Activated CD4-positive, CD25-positive, alpha-beta regulatory T cell treated with anti-CD3 and anti-CD28 coated beads, Interleukin-2, amount 50 U/mL, for 16 hours (primary cell): ENCODE data around the gene ERBB4.

ENCODE experiments used
- DNase-seq: peaks from one replicate; pipeline ENCODE4 v3.0.0-alpha.2; 2020; ENCODE audit warnings: low read depth, low spot score

ERBB4 gene

GRCh38 chr2:211836409-211836808 lies 702.2 kb downstream of the ERBB4 start:
- DNase-seq, result no peak

- DNase-seq, result no peak
Observed at GRCh38 chr2:211835695-211836094, 702.9 kb downstream of the ERBB4 start.

GRCh38 chr2:211833582-211834279 lies 704.9 kb downstream of the ERBB4 start:
- DNase-seq, result no peak

GRCh38 chr2:211829725-211830124 lies 708.9 kb downstream of the ERBB4 start:
- DNase-seq, result no peak

GRCh38 chr2:211823886-211824479 lies 714.6 kb downstream of the ERBB4 start:
- no peak for DNase-seq

- no peak for DNase-seq
Observed at GRCh38 chr2:211822686-211823335, 715.8 kb downstream of the ERBB4 start.

GRCh38 chr2:211816754-211817153 lies 721.8 kb downstream of the ERBB4 start:
- DNase-seq, result no peak

GRCh38 chr2:211812587-211812986 lies 726.0 kb downstream of the ERBB4 start:
- DNase-seq, result no peak

GRCh38 chr2:211802666-211803065 lies 735.9 kb downstream of the ERBB4 start:
- no peak for DNase-seq

GRCh38 chr2:211800001-211800400 lies 738.6 kb downstream of the ERBB4 start:
- DNase-seq, result no peak

GRCh38 chr2:211798868-211799267 lies 739.7 kb downstream of the ERBB4 start:
- no peak for DNase-seq

GRCh38 chr2:211793690-211794089 lies 744.9 kb downstream of the ERBB4 start:
- DNase-seq, result no peak

- no peak for DNase-seq
Observed at GRCh38 chr2:211789982-211790381, 748.6 kb downstream of the ERBB4 start.

- DNase-seq, result no peak
Observed at GRCh38 chr2:211766689-211767088, 771.9 kb downstream of the ERBB4 start.

GRCh38 chr2:211762479-211762878 lies 776.1 kb downstream of the ERBB4 start:
- DNase-seq, result no peak

GRCh38 chr2:211760103-211760502 lies 778.5 kb downstream of the ERBB4 start:
- no peak for DNase-seq

- DNase-seq, result no peak
Observed at GRCh38 chr2:211756266-211756665, 782.3 kb downstream of the ERBB4 start.

- no peak for DNase-seq
Observed at GRCh38 chr2:211755187-211755586, 783.4 kb downstream of the ERBB4 start.

- no peak for DNase-seq
Observed at GRCh38 chr2:211751848-211752247, 786.8 kb downstream of the ERBB4 start.

GRCh38 chr2:211748339-211748738 lies 790.3 kb downstream of the ERBB4 start:
- no peak for DNase-seq

- DNase-seq, result no peak
Observed at GRCh38 chr2:211745295-211746097, 793.1 kb downstream of the ERBB4 start.

GRCh38 chr2:211744379-211744778 lies 794.2 kb downstream of the ERBB4 start:
- DNase-seq, result no peak
